ENCODE data around the gene KIR3DL2.

GRCh38 chr19:54803410-54803809 is 46.8 kb upstream of the KIR3DL2 start, which contains the start of gene KIR2DL4:
- TF ChIP-seq CTCF (IDR thresholded peaks at IDR 0.05) (no peak), ZFX (IDR thresholded peaks at IDR 0.05; ENCODE audit: borderline replicate concordance) (no peak)

Measured in 22Rv1 (cell line).